AG04450 (cell line): ENCODE measurements around the gene ACP2. TPM values are rescaled to one million over a fixed set of nuclear protein-coding genes. Genes with fewer than 3 reads are reported as not detected.

Experiments
- CTCF ChIA-PET: fragments of 300-600, 350-600 bp; formaldehyde crosslinking; extraction: SDS; loops from one replicate; lab custom pipeline; 2022; ENCODE audit warnings: antibody characterized with exemption, inconsistent platforms; lab: Charles Lee
- POLR2A ChIA-PET: fragments of 350-600 bp; formaldehyde crosslinking; extraction: SDS; loops from one replicate; lab custom pipeline; 2021; ENCODE audit warnings: antibody characterized with exemption, inconsistent platforms; lab: Yijun Ruan, JAX
- DNase-seq: peaks from one replicate; pipeline ENCODE4 v3.0.0-alpha.2; 2011; ENCODE audit warnings: low read depth, low spot score
- H3K27ac ChIP-seq: one replicate; pipeline ENCODE4 v1.5.1; 2012; ENCODE audit warnings: low read depth, low read length, control low read depth
- H3K27me3 ChIP-seq: one replicate; pipeline ENCODE4 v1.6.0; 2012; ENCODE audit warnings: low read length; ENCODE audit not compliant: control insufficient read depth, insufficient read depth
- H3K4me3 ChIP-seq: 2 replicates; pipeline ENCODE4 v1.5.1; 2011; ENCODE audit warnings: mild to moderate bottlenecking, low read depth, low read length, control low read depth
- H3K9me3 ChIP-seq: 2 replicates; pipeline ENCODE4 v1.5.1; 2012; ENCODE audit warnings: low read length; ENCODE audit not compliant: control insufficient read depth, insufficient read depth
- polyA plus RNA-seq: library from polyadenylated mRNA; depleted of rRNA; stranded (reverse); fragments of >200 nt; gene quantifications from 2 replicates; pipeline ENCODE4 v1.2.3, GENCODE V29; 2011
- TF ChIP-seq, protein P1 (sequence below): IDR thresholded peaks from 2 replicates; pipeline ENCODE4 v1.5.1; 2011; ENCODE audit warnings: low read depth, low read length, control low read depth, inconsistent platforms

ACP2 gene
- polyA plus RNA-seq, 1 experiment = 20.8 TPM

DNA sequence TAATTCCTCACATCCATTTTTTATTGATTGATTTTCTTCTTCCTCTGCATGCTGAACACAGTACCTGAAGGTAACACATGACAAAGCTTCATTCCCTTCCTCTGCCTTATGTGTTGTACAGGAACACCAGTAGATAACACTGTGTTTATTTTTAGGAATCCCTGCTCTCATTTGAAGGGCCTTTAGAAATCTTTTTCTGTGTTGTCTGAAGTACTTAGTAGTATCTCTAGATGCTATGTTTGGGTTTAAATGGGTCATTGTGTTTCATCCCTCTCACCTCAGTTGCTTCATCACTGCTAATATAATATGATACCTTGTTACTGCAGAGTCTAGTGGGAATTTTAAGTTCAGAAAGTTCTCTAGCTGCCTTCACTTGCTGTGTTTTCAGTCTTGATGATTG lies 31.5 kb upstream of the ACP2 start:
- CTCF ChIA-PET = interaction anchor here (0.9 kb wide), 1 partner anchor 22 kb away, joined by 3 read pairs; the partner anchor contains the start of gene NR1H3
- H3K27ac ChIP-seq = no peak overlapping the region
- H3K4me3 ChIP-seq = no peak overlapping the region
- POLR2A ChIA-PET = no interaction called here
- DNase-seq = no peak
- TF ChIP-seq, protein P1, sequence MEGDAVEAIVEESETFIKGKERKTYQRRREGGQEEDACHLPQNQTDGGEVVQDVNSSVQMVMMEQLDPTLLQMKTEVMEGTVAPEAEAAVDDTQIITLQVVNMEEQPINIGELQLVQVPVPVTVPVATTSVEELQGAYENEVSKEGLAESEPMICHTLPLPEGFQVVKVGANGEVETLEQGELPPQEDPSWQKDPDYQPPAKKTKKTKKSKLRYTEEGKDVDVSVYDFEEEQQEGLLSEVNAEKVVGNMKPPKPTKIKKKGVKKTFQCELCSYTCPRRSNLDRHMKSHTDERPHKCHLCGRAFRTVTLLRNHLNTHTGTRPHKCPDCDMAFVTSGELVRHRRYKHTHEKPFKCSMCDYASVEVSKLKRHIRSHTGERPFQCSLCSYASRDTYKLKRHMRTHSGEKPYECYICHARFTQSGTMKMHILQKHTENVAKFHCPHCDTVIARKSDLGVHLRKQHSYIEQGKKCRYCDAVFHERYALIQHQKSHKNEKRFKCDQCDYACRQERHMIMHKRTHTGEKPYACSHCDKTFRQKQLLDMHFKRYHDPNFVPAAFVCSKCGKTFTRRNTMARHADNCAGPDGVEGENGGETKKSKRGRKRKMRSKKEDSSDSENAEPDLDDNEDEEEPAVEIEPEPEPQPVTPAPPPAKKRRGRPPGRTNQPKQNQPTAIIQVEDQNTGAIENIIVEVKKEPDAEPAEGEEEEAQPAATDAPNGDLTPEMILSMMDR = no peak
- no peaks in the 10 kb centered on the region for H3K27me3 ChIP-seq
- no peaks in the 10 kb centered on the region; the same call in 1 of the 2 replicates for H3K9me3 ChIP-seq

DNA sequence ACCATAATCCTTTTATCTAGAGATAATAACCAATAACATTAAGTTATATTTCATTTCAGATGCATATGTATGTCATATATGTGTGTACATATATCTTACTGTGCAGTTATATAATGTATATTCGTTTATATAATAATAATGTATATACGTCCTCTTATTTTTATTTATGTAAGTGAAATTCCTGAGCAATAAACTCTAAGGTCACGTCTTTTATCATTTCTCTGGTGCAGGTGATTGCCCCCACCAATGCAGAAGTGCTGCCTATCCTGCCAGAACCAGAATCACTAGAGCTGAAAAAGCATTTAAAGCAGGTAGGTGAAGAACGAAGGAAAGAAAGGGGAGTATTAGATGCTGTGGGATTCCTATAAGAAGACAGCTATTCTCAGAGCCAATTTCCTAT lies 30.2 kb upstream of the ACP2 start:
- Histone ChIP-seq H3K27ac (no peak overlapping the region), H3K4me3 (no peak overlapping the region), H3K9me3 (no peaks in the 10 kb centered on the region; the same call in 1 of the 2 replicates), H3K27me3 (no peaks in the 10 kb centered on the region)
- TF ChIP-seq, protein P1 = no peak
- ChIA-PET POLR2A (no interaction called here), CTCF (no interaction called here)
- DNase-seq = no peak

DNA sequence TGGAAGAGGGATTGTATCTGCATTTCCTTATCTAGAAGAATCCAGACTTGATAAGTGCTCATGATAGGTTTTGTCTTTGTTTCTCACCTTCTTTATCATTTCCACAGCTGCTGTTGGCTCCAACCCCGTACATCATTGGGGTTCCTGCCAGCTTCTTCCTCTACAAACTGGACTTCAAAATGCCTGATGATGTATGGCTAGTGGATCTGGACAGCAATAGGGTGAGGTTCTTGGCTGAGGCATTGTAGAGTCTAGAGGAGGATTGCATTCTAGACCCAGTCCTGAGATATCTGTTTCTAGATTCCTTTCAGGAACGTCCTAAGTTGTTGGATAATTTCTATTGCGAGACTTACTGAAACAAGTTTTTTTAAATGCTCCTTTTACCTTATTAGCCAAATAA lies 29.4 kb upstream of the ACP2 start:
- Histone ChIP-seq H3K27me3 (no peaks in the 10 kb centered on the region), H3K4me3 (no peak overlapping the region), H3K9me3 (no peaks in the 10 kb centered on the region; the same call in 1 of the 2 replicates), H3K27ac (no peak overlapping the region)
- ChIA-PET CTCF (no interaction called here), POLR2A (no interaction called here)
- DNase-seq = no peak
- TF ChIP-seq, protein P1 = no peak

DNA sequence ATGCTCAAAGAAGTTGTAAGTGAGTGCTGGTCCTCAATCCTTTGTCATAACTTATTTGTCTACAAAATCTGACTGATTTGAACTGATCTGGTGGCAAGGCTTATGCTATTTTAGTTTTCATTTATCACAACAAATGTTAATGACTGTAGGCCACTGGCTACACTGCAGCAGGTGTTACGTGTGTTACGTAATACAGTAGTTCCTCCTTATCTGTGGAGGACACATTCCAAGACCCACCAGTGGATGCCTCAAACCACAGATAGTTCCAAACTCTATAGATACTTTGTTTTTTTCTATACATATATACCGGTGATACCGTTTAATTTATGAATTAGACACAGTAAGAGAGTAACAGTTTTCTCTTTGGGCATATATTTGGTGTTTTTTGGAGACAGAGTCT lies 28.3 kb upstream of the ACP2 start:
- Histone ChIP-seq H3K27me3 (no peaks in the 10 kb centered on the region), H3K9me3 (no peaks in the 10 kb centered on the region), H3K27ac (no peak overlapping the region), H3K4me3 (no peak overlapping the region)
- ChIA-PET CTCF (no interaction called here), POLR2A (no interaction called here)
- no peak for DNase-seq
- TF ChIP-seq, protein P1 = no peak

DNA sequence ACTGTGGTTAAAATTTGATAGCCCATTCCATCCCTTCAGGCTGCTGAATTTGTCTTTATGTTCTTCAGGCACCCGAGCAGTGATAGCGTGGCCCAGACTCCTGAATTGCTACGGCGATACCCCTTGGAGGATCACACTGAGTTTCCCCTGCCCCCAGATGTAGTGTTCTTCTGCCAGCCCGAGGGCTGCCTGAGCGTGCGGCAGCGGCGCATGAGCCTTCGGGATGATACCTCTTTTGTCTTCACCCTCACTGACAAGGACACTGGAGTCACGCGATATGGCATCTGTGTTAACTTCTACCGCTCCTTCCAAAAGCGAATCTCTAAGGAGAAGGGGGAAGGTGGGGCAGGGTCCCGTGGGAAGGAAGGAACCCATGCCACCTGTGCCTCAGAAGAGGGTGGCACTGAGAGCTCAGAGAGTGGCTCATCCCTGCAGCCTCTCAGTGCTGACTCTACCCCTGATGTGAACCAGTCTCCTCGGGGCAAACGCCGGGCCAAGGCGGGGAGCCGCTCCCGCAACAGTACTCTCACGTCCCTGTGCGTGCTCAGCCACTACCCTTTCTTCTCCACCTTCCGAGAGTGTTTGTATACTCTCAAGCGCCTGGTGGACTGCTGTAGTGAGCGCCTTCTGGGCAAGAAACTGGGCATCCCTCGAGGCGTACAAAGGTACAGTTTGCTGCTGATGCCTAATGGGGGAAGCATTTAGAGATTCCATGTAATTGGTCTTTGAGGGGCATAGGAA lies 26.1 kb upstream of the ACP2 start:
- DNase-seq = no peak
- no peaks in the 10 kb centered on the region for H3K9me3 ChIP-seq
- H3K27ac ChIP-seq = no peak overlapping the region
- no peak overlapping the region for H3K4me3 ChIP-seq
- TF ChIP-seq, protein P1 = no peak
- ChIA-PET POLR2A (no interaction called here), CTCF (interaction anchor here (1.4 to 2.5 kb wide), 3 partner anchors 15 to 97 kb away, joined by 3 to 8 read pairs (median 5); partner anchors contain the start of gene ARFGAP2)
- H3K27me3 ChIP-seq = no peaks in the 10 kb centered on the region
